Parietal lobe (tissue), 2 donors: ENCODE data around the gene CAMK2D. TPM values are rescaled to one million over a fixed set of nuclear protein-coding genes. Genes with fewer than 3 reads are reported as not detected.

Experiments used
- small RNA-seq: library from RNA; depleted of rRNA; stranded (forward); fragments of <200 nt; gene quantifications from one replicate; pipeline ENCODE3, GENCODE V24; 2014; ENCODE audit warnings: low replicate concordance
- total RNA-seq: library from RNA; depleted of rRNA; stranded (reverse); fragments of >200 nt; gene quantifications from one replicate; pipeline ENCODE4 v1.2.3, GENCODE V29; 2014

CAMK2D gene
- total RNA-seq, result 68.2 TPM

GRCh38 chr4:113761620-113762185 is at the start of gene CAMK2D:
CAMK2D (minus strand) TSS chr4:113761738; CDS start chr4:113761068, 670 bp downstream.

Small RNA genes within 50 kb of the gene (small RNA-seq; reads per million reads assigned to genes)
- gene RN7SL184P, result not detected
- 0.09 reads per million for gene RNU1-138P

Other genes with a start within 250 kb of the CAMK2D start
- 0.31 TPM for gene ARSJ, start 217.9 kb upstream of the CAMK2D start, total RNA-seq